Measurements from ENCODE around the gene SCARB1. TPM values are rescaled to one million over a fixed set of nuclear protein-coding genes. Genes with fewer than 3 reads are reported as not detected.

SCARB1 gene
- total and polyA plus RNA-seq, 2 of the 13 experiments (the other 11 are each of a cell fraction or from before 2014, with no cell fraction given): 63.4 to 160 TPM

- TF ChIP-seq ZNF326 (CRISPR knock-in tag; IDR thresholded peaks at IDR 0.05; ENCODE audit: borderline replicate concordance) (no peak), ZBTB2 (CRISPR knock-in tag; IDR thresholded peaks at IDR 0.05; ENCODE audit: low read depth) (no peak), ZNF570 (CRISPR knock-in tag; IDR thresholded peaks at IDR 0.05; ENCODE audit: borderline replicate concordance) (no peak), ZNF350 (CRISPR knock-in tag; IDR thresholded peaks at IDR 0.05; ENCODE audit: borderline replicate concordance, low read depth) (no peak), ZNF788 (CRISPR knock-in tag; IDR thresholded peaks at IDR 0.05; ENCODE audit: borderline replicate concordance) (peak; percentile 53; the same call in 1 of the 2 replicates), ZNF639 (CRISPR knock-in tag; conservative IDR thresholded peaks at IDR 0.05) (no peak), ZBTB33 (CRISPR knock-in tag; IDR thresholded peaks at IDR 0.05) (no peak), ZBTB7B (CRISPR knock-in tag; IDR thresholded peaks at IDR 0.05) (peak; percentile 63; the same call in 1 of the 2 replicates), PAX8 (CRISPR knock-in tag; IDR thresholded peaks at IDR 0.05; ENCODE audit: borderline replicate concordance) (0 out of 2 replicates have a peak, but pooled peaks have one; percentile 56), RARG (CRISPR knock-in tag; IDR thresholded peaks at IDR 0.05; ENCODE audit: low read depth) (no peak), SP140L (CRISPR knock-in tag; IDR thresholded peaks at IDR 0.05; ENCODE audit: borderline replicate concordance) (no peak), KDM4B (CRISPR knock-in tag; IDR thresholded peaks at IDR 0.05) (no peak), ZSCAN21 (CRISPR knock-in tag; IDR thresholded peaks at IDR 0.05; ENCODE audit: borderline replicate concordance) (no peak; the same call in 1 of the 2 replicates), HOXA9 (CRISPR knock-in tag; IDR thresholded peaks at IDR 0.05; ENCODE audit: borderline replicate concordance) (no peak), GLMP (CRISPR knock-in tag; IDR thresholded peaks at IDR 0.05; ENCODE audit: borderline replicate concordance) (no peak), HBP1 (CRISPR knock-in tag; IDR thresholded peaks at IDR 0.05; ENCODE audit: low read depth) (no peak), ZNF333 (CRISPR knock-in tag; IDR thresholded peaks at IDR 0.05; ENCODE audit: borderline replicate concordance) (no peak), ZNF564 (CRISPR knock-in tag; IDR thresholded peaks at IDR 0.05) (no peak), MED8 (CRISPR knock-in tag; IDR thresholded peaks at IDR 0.05; ENCODE audit: insufficient replicate concordance) (no peak), U2AF2 (IDR thresholded peaks at IDR 0.05; ENCODE audit: low read depth, low read length) (no peak), PHF20 (CRISPR knock-in tag; IDR thresholded peaks at IDR 0.05) (no peak; the same call in 1 of the 2 replicates), RXRB (CRISPR knock-in tag; IDR thresholded peaks at IDR 0.05; ENCODE audit: borderline replicate concordance) (peak; percentile 74)
These were observed 34.5 kb downstream of the SCARB1 start (continued) for GRCh38 chr12:124829008-124829707.
